Stimulated activated CD8-positive, alpha-beta memory T cell treated with anti-CD3 and anti-CD28 coated beads, Interleukin-15, amount 100 ng/mL, for 4 hours (primary cell): ENCODE measurements around the gene PRLR.
"Not testable (repeated sequence)": the region's sequence is repeated elsewhere in the genome, so short reads cannot be mapped to it uniquely, and the experiment has no call there.

Experiments used
- DNase-seq, 2 donors: peaks; one replicate each; pipeline ENCODE4 v3.0.0-alpha.2; 2020; ENCODE audit warnings: low read depth in 2 of 2

Gene PRLR

GRCh38 chr5:35127006-35127405 is 103.3 kb downstream of the PRLR start:
- DNase-seq: no peak

- DNase-seq: no peak
Observed at GRCh38 chr5:35125746-35126145, 104.5 kb downstream of the PRLR start.

- DNase-seq: no peak
Observed at GRCh38 chr5:35124932-35125331, 105.4 kb downstream of the PRLR start.

- DNase-seq: no peak
Observed at GRCh38 chr5:35122819-35123218, 107.5 kb downstream of the PRLR start.

GRCh38 chr5:35120715-35121114 is 109.6 kb downstream of the PRLR start:
- DNase-seq: no peak

- DNase-seq: no peak
Observed at GRCh38 chr5:35117967-35118366, 112.3 kb downstream of the PRLR start.

GRCh38 chr5:35115920-35116319 is 114.4 kb downstream of the PRLR start:
- no peak for DNase-seq

- no peak for DNase-seq
Observed at GRCh38 chr5:35114698-35115097, 115.6 kb downstream of the PRLR start.

- DNase-seq: no peak
Observed at GRCh38 chr5:35112300-35112699, 118.0 kb downstream of the PRLR start.

- DNase-seq: not testable (repeated sequence)
Observed at GRCh38 chr5:35104550-35104949, 125.7 kb downstream of the PRLR start.

- DNase-seq: no peak
Observed at GRCh38 chr5:35103637-35104299, 126.5 kb downstream of the PRLR start.

GRCh38 chr5:35101720-35102119 is 128.6 kb downstream of the PRLR start:
- not testable (repeated sequence) for DNase-seq

- DNase-seq: no peak
Observed at GRCh38 chr5:35101016-35101415, 129.3 kb downstream of the PRLR start.

- no peak for DNase-seq
Observed at GRCh38 chr5:35098214-35098613, 132.1 kb downstream of the PRLR start.

GRCh38 chr5:35096932-35097331 is 133.4 kb downstream of the PRLR start:
- DNase-seq: no peak

GRCh38 chr5:35096216-35096615 is 134.1 kb downstream of the PRLR start:
- DNase-seq: no peak

GRCh38 chr5:35095366-35095765 is 134.9 kb downstream of the PRLR start:
- no peak for DNase-seq

GRCh38 chr5:35094948-35095347 is 135.3 kb downstream of the PRLR start:
- DNase-seq: no peak

GRCh38 chr5:35092703-35093102 is 137.6 kb downstream of the PRLR start:
- DNase-seq: no peak

GRCh38 chr5:35091704-35092103 is 138.6 kb downstream of the PRLR start:
- DNase-seq: no peak

- no peak for DNase-seq
Observed at GRCh38 chr5:35089334-35090314, 140.7 kb downstream of the PRLR start.

GRCh38 chr5:35087991-35088390 is 142.3 kb downstream of the PRLR start:
- DNase-seq: no peak

GRCh38 chr5:35083150-35083549 is 147.1 kb downstream of the PRLR start:
- no peak for DNase-seq
